ENCODE data around the gene CPNE5.
"Not testable (repeated sequence)": the region's sequence is repeated elsewhere in the genome, so short reads cannot be mapped to it uniquely, and the experiment has no call there.

The CPNE5 gene

GRCh38 chr6:36720251-36721141, 118.7 kb downstream of the CPNE5 start:
- DNase-seq: no peak

- DNase-seq: no peak
Measured at GRCh38 chr6:36719126-36719525, 120.1 kb downstream of the CPNE5 start.

- DNase-seq: no peak
Measured at GRCh38 chr6:36718560-36718959, 120.7 kb downstream of the CPNE5 start.

- no peak for DNase-seq
Measured at GRCh38 chr6:36717871-36718540, 121.2 kb downstream of the CPNE5 start.

- DNase-seq: no peak
Measured at GRCh38 chr6:36717231-36717825, 121.9 kb downstream of the CPNE5 start.

GRCh38 chr6:36716476-36717093, 122.7 kb downstream of the CPNE5 start:
- DNase-seq: no peak

- DNase-seq: no peak
Measured at GRCh38 chr6:36715469-36715868, 123.8 kb downstream of the CPNE5 start.

- no peak for DNase-seq
Measured at GRCh38 chr6:36714511-36714910, 124.7 kb downstream of the CPNE5 start.

- no peak for DNase-seq
Measured at GRCh38 chr6:36713846-36714245, 125.4 kb downstream of the CPNE5 start.

- no peak for DNase-seq
Measured at GRCh38 chr6:36712816-36713215, 126.4 kb downstream of the CPNE5 start.

- DNase-seq: no peak
Measured at GRCh38 chr6:36706339-36706738, 132.9 kb downstream of the CPNE5 start.

GRCh38 chr6:36704961-36705577, 134.2 kb downstream of the CPNE5 start:
- DNase-seq: not testable (repeated sequence)

GRCh38 chr6:36703982-36704381, 135.3 kb downstream of the CPNE5 start:
- no peak for DNase-seq

- DNase-seq: no peak
Measured at GRCh38 chr6:36703081-36703606, 136.1 kb downstream of the CPNE5 start.

- no peak for DNase-seq
Measured at GRCh38 chr6:36702656-36703055, 136.6 kb downstream of the CPNE5 start.

GRCh38 chr6:36701401-36701991, 137.7 kb downstream of the CPNE5 start:
- no peak for DNase-seq

GRCh38 chr6:36700831-36701230, 138.4 kb downstream of the CPNE5 start:
- DNase-seq: no peak

GRCh38 chr6:36700071-36700812, 139.0 kb downstream of the CPNE5 start:
- no peak for DNase-seq

- DNase-seq: no peak
Measured at GRCh38 chr6:36699348-36699747, 139.9 kb downstream of the CPNE5 start.

- DNase-seq: no peak
Measured at GRCh38 chr6:36698871-36699271, 140.4 kb downstream of the CPNE5 start.

- no peak for DNase-seq
Measured at GRCh38 chr6:36698196-36698595, 141.0 kb downstream of the CPNE5 start.
